Neutrophil (primary cell): ENCODE results near the gene MIER2.
"Not testable (repeated sequence)": the region's sequence is repeated elsewhere in the genome, so short reads cannot be mapped to it uniquely, and the experiment has no call there.

Source experiments
- H3K27ac ChIP-seq: fragments of 200-600 bp; sonication (generic); 2 replicates; pipeline ENCODE4 v1.5.1; 2016; ENCODE audit warnings: mild to moderate bottlenecking, moderate library complexity
- H3K27me3 ChIP-seq: fragments of 200-600 bp; sonication (generic); 2 replicates; pipeline ENCODE4 v1.6.0; 2016; ENCODE audit warnings: mild to moderate bottlenecking
- H3K36me3 ChIP-seq: fragments of 200-600 bp; sonication (generic); 2 replicates; pipeline ENCODE4 v1.5.1; 2017
- H3K4me1 ChIP-seq, 2 experiments: fragments of 200-600 bp in 1 of 2; sonication (generic) in 1 of 2; 1 replicate in 1 of 2; 2 replicates in 1 of 2; pipeline versions ENCODE4 v1.5.1 to v1.6.1; 2013 to 2016; ENCODE audit warnings: low read depth in 1 of 2, low read length in 1 of 2, mild to moderate bottlenecking in 1 of 2, moderate library complexity in 1 of 2; ENCODE audit not compliant: control insufficient read depth in 1 of 2, insufficient read depth in 1 of 2
- H3K4me3 ChIP-seq, 2 experiments: fragments of 200-600 bp in 1 of 2; sonication (generic) in 1 of 2; 1 replicate in 1 of 2; 2 replicates in 1 of 2; pipeline ENCODE4 v1.5.1; 2013 to 2016; ENCODE audit warnings: low read depth in 1 of 2, low read length in 1 of 2, mild to moderate bottlenecking in 1 of 2, moderate library complexity in 1 of 2
- H3K9me3 ChIP-seq: fragments of 200-600 bp; sonication (generic); 2 replicates; pipeline ENCODE4 v1.5.1; 2016
- CTCF ChIP-seq: fragments of 200-600 bp; sonication (generic); IDR thresholded peaks from 2 replicates; pipeline ENCODE4 v1.5.1; 2016; ENCODE audit warnings: antibody characterized with exemption

The MIER2 gene

DNA sequence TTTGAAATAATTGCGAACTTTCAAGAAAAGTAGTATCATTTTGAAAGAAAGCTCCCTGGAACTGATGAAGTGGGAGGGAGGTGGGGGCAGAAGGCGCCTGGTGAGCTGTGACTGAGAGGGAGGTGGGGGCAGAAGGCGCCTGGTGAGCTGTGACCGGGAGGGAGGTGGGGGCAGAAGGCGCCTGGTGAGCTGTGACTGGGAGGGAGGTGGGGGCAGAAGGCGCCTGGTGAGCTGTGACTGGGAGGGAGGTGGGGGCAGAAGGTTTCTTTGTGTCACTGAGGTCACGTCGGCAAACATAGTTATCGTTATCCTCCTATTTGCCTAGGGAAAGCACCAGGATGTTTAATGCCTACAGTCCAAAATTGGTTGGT lies 40.2 kb upstream of the MIER2 start:
- Histone ChIP-seq H3K36me3 (no peaks in the 10 kb centered on the region), H3K27me3 (peaks cover 59% of the 10 kb centered on the region), H3K9me3 (no peaks in the 10 kb centered on the region), H3K27ac (no peak overlapping the region), H3K4me3 (no peak overlapping the region), H3K4me1 (no peaks in the 10 kb centered on the region)
- no peak for TF ChIP-seq CTCF

- Histone ChIP-seq H3K9me3 (no peaks in the 10 kb centered on the region), H3K4me3 (no peak overlapping the region), H3K4me1 (no peaks in the 10 kb centered on the region), H3K27ac (no peak overlapping the region), H3K36me3 (no peaks in the 10 kb centered on the region), H3K27me3 (peaks cover 54% of the 10 kb centered on the region)
- no peak for TF ChIP-seq CTCF
These were observed 39.6 kb upstream of the MIER2 start for GRCh38 chr19:383922-384798.

- no peak overlapping the region for H3K27ac ChIP-seq
- H3K36me3 ChIP-seq, result no peaks in the 10 kb centered on the region
- peaks cover 47% of the 10 kb centered on the region for H3K27me3 ChIP-seq
- H3K9me3 ChIP-seq, result no peaks in the 10 kb centered on the region
- no peak for TF ChIP-seq CTCF
- no peaks in the 10 kb centered on the region for H3K4me1 ChIP-seq
- H3K4me3 ChIP-seq, result no peak overlapping the region
These were observed 38.4 kb upstream of the MIER2 start for GRCh38 chr19:383040-383439.

GRCh38 chr19:382578-382977 lies 38.0 kb upstream of the MIER2 start:
- peaks cover 44% of the 10 kb centered on the region for H3K27me3 ChIP-seq
- H3K9me3 ChIP-seq, H3K4me3 ChIP-seq, H3K4me1 ChIP-seq, H3K36me3 ChIP-seq, H3K27ac ChIP-seq: not testable (repeated sequence)

DNA sequence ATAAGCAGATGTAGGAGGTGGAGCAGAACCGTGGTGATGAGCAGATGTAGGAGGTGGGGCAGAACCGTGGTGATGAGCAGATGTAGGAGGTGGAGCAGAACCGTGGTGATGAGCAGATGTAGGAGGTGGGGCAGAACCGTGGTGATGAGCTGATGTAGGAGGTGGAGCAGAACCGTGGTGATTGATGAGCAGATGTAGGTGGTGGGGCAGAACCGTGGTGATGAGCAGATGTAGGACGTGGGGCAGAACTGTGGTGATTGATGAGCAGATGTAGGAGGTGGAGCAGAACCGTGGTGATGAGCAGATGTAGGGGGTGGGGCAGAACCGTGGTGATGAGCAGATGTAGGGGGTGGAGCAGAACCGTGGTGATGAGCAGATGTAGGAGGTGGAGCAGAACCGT lies 37.3 kb upstream of the MIER2 start:
- H3K36me3 ChIP-seq, H3K4me3 ChIP-seq, H3K4me1 ChIP-seq, H3K27ac ChIP-seq, H3K9me3 ChIP-seq: not testable (repeated sequence)
- H3K27me3 ChIP-seq, result peaks cover 41% of the 10 kb centered on the region

DNA sequence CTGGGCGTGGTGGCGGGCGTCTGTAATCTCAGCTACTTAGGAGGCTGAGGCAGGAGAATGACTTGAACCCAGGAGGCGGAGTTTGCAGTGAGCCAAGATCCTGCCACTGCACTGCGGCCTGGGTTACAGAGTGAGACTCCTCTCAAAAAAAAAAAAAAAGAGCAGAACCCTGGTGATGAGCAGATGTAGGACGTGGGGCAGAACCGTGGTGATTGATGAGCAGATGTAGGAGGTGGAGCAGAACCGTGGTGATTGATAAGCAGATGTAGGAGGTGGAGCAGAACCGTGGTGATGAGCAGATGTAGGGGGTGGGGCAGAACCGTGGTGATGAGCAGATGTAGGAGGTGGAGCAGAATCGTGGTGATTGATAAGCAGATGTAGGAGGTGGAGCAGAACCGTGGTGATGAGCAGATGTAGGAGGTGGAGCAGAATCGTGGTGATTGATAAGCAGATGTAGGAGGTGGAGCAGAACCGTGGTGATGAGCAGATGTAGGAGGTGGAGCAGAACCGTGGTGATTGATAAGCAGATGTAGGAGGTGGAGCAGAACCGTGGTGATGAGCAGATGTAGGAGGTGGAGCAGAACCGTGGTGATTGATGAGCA lies 36.1 kb upstream of the MIER2 start:
- not testable (repeated sequence) for H3K9me3 ChIP-seq, H3K36me3 ChIP-seq, H3K4me3 ChIP-seq, H3K4me1 ChIP-seq, H3K27ac ChIP-seq
- peaks cover 33% of the 10 kb centered on the region for H3K27me3 ChIP-seq

DNA sequence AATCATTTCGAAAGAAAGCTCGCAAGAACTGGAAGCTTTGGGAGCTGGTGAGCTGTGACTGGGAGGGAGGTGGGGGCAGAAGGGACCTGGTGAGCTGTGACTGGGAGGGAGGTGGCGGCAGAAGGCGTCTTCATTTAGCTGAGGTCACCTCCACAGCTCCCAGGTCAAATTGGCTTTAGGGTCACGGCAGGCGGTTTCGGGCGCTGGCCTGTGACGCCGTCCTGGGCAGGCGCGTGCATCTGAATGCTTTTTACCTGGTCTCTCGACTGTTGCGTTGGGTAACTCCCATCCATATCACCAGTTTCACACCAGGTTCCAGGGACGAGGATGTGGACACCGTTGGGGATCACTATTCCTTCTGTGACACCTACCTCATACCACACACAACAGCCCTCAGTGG lies 35.2 kb upstream of the MIER2 start:
- H3K27ac ChIP-seq, result no peak overlapping the region

More for the DNA sequence above, 35.2 kb upstream of the MIER2 start:
- Histone ChIP-seq H3K9me3 (no peaks in the 10 kb centered on the region), H3K27me3 (peaks cover 28% of the 10 kb centered on the region), H3K4me1 (no peaks in the 10 kb centered on the region), H3K36me3 (no peaks in the 10 kb centered on the region), H3K4me3 (no peak overlapping the region)
- no peak for TF ChIP-seq CTCF
